MCF 10A (cell line): Measurements from ENCODE around the gene CTNNA2. TPM values are rescaled to one million over a fixed set of nuclear protein-coding genes. Genes with fewer than 3 reads are reported as not detected.

Experiments used
- BruUV-seq: library from RNA; stranded (reverse); fragments of 400-500 nt; replicated peaks from 2 replicates; lab custom pipeline; 2021; lab: Mats Ljungman, UMichigan
- CTCF ChIA-PET: fragments of 300-600 bp; sonication (Branson Sonifier 250); formaldehyde crosslinking; extraction: SDS; loops from one replicate; lab custom pipeline; 2021; ENCODE audit warnings: antibody characterized with exemption, inconsistent platforms; lab: Yijun Ruan, JAX
- POLR2A ChIA-PET: fragments of 300-600, 350-650 bp; sonication (Branson Sonifier 250); formaldehyde crosslinking; extraction: SDS; loops from one replicate; lab custom pipeline; 2020; ENCODE audit warnings: antibody characterized with exemption, inconsistent platforms; lab: Yijun Ruan, JAX
- DNase-seq: peaks from one replicate; pipeline ENCODE4 v3.0.0-alpha.2; 2018; ENCODE audit not compliant: unreplicated experiment
- H3K27ac Mint-ChIP-seq: one replicate; pipeline ENCODE4 v1.8.0; 2022; ENCODE audit warnings: mild to moderate bottlenecking, low read depth, mixed read lengths; ENCODE audit not compliant: unreplicated experiment
- H3K27me3 Mint-ChIP-seq: one replicate; pipeline ENCODE4 v1.8.0; 2022; ENCODE audit warnings: mixed read lengths; ENCODE audit not compliant: insufficient read depth, unreplicated experiment
- H3K36me3 Mint-ChIP-seq: one replicate; pipeline ENCODE4 v1.8.0; 2022; ENCODE audit warnings: mild to moderate bottlenecking, moderate library complexity, mixed read lengths; ENCODE audit not compliant: insufficient read depth, unreplicated experiment
- H3K4me1 Mint-ChIP-seq: one replicate; pipeline ENCODE4 v1.8.0; 2022; ENCODE audit warnings: mixed read lengths; ENCODE audit not compliant: insufficient read depth, unreplicated experiment
- H3K4me3 Mint-ChIP-seq: one replicate; pipeline ENCODE4 v1.8.0; 2022; ENCODE audit warnings: mild to moderate bottlenecking, moderate library complexity, mixed read lengths; ENCODE audit not compliant: unreplicated experiment
- H3K9me3 Mint-ChIP-seq: one replicate; pipeline ENCODE4 v1.8.0; 2022; ENCODE audit warnings: mixed read lengths; ENCODE audit not compliant: unreplicated experiment
- CTCF ChIP-seq: fragments of 200-600 bp; IDR thresholded peaks from one replicate; pipeline ENCODE4 v1.8.0; 2022; ENCODE audit warnings: antibody characterized with exemption, mild to moderate bottlenecking; ENCODE audit not compliant: unreplicated experiment
- intact Hi-C: fragments of 100-400 bp; cut with micrococcal nuclease; formaldehyde crosslinking; loops from 2 replicates; pipeline ENCODE4 v1.14.1; 2022
- total RNA-seq: library from RNA; stranded (reverse); gene quantifications from 2 replicates; pipeline ENCODE4 v1.2.3, GENCODE V29; 2022

Gene CTNNA2
- total RNA-seq, 1 experiment from 2014 or later: not detected

GRCh38 chr2:79554899-79555298 lies 42.0 kb downstream of the CTNNA2 start:
- no peak overlapping the region for H3K27ac Mint-ChIP-seq
- intact Hi-C loops: no loop called here
- H3K27me3 Mint-ChIP-seq: no peaks in the 10 kb centered on the region
- no peak for TF ChIP-seq CTCF
- CTCF ChIA-PET: no interaction called here
- no peaks in the 10 kb centered on the region for H3K36me3 Mint-ChIP-seq
- no peak for DNase-seq
- no peaks in the 10 kb centered on the region for H3K4me1 Mint-ChIP-seq
- BruUV-seq: no TSS peak
- no peak overlapping the region for H3K4me3 Mint-ChIP-seq
- POLR2A ChIA-PET: no interaction called here
- H3K9me3 Mint-ChIP-seq: peaks cover 26% of the 10 kb centered on the region

GRCh38 chr2:79564065-79564464 lies 51.2 kb downstream of the CTNNA2 start:
- no peak overlapping the region for H3K27ac Mint-ChIP-seq
- DNase-seq: no peak
- POLR2A ChIA-PET: no interaction called here
- no peaks in the 10 kb centered on the region for H3K9me3 Mint-ChIP-seq
- TF ChIP-seq CTCF: no peak
- intact Hi-C loops: no loop called here
- CTCF ChIA-PET: interaction anchor here (0.6 kb wide), 2 partner anchors 202 to 1874 kb away, joined by 3 read pairs; no protein-coding TSS in a partner anchor
- no peaks in the 10 kb centered on the region for H3K27me3 Mint-ChIP-seq
- H3K36me3 Mint-ChIP-seq: no peaks in the 10 kb centered on the region
- H3K4me1 Mint-ChIP-seq: no peaks in the 10 kb centered on the region
- no peak overlapping the region for H3K4me3 Mint-ChIP-seq
- no TSS peak for BruUV-seq

GRCh38 chr2:79569048-79569447 lies 56.2 kb downstream of the CTNNA2 start:
- CTCF ChIA-PET: no interaction called here
- no peaks in the 10 kb centered on the region for H3K27me3 Mint-ChIP-seq
- H3K27ac Mint-ChIP-seq: no peak overlapping the region
- no peak for TF ChIP-seq CTCF
- no peaks in the 10 kb centered on the region for H3K36me3 Mint-ChIP-seq
- POLR2A ChIA-PET: interaction anchor here (0.9 kb wide), 1 partner anchor 10 kb away, joined by 4 read pairs; no protein-coding TSS in a partner anchor
- DNase-seq: no peak
- BruUV-seq: no TSS peak
- intact Hi-C loops: no loop called here
- H3K9me3 Mint-ChIP-seq: no peaks in the 10 kb centered on the region
- H3K4me3 Mint-ChIP-seq: no peak overlapping the region
- H3K4me1 Mint-ChIP-seq: no peaks in the 10 kb centered on the region

- ChIA-PET CTCF (interaction anchor here (0.7 kb wide), 1 partner anchor 15 kb away, joined by 3 read pairs; no protein-coding TSS in a partner anchor), POLR2A (no interaction called here)
- intact Hi-C loops: no loop called here
- Mint-ChIP-seq H3K4me1 (no peaks in the 10 kb centered on the region), H3K36me3 (no peaks in the 10 kb centered on the region), H3K27me3 (no peaks in the 10 kb centered on the region), H3K4me3 (no peak overlapping the region), H3K27ac (no peak overlapping the region), H3K9me3 (no peaks in the 10 kb centered on the region)
- TF ChIP-seq CTCF: no peak
- DNase-seq: no peak
- BruUV-seq: no TSS peak
Observed at GRCh38 chr2:79573895-79574674, 61.2 kb downstream of the CTNNA2 start.
